ENCODE measurements around the gene MNT.

GRCh38 chr17:2400474-2400866 lies 390 bp downstream of the MNT start:
- TF ChIP-seq CTCF (IDR thresholded peaks at IDR 0.05 in 8 of 11, conservative IDR thresholded peaks at IDR 0.05 in 3 of 11) (no peak), POLR2A (IDR thresholded peaks at IDR 0.05) (no peak)

Data from spleen (tissue), 7 donors.